Activated CD4-positive, alpha-beta T cell treated with anti-CD3 and anti-CD28 coated beads, Interleukin-2, Interleukin-4, amounts not matched to agents 100 ng/mL and 50 ng/mL, durations not matched to agents 16 hours and 8 hours (primary cell): ENCODE measurements around the gene SCML1.
"Not testable (repeated sequence)": the region's sequence is repeated elsewhere in the genome, so short reads cannot be mapped to it uniquely, and the experiment has no call there.

Source experiments
- DNase-seq: peaks from one replicate; pipeline ENCODE4 v3.0.0-alpha.2; 2020; ENCODE audit warnings: low spot score

Gene SCML1

DNA sequence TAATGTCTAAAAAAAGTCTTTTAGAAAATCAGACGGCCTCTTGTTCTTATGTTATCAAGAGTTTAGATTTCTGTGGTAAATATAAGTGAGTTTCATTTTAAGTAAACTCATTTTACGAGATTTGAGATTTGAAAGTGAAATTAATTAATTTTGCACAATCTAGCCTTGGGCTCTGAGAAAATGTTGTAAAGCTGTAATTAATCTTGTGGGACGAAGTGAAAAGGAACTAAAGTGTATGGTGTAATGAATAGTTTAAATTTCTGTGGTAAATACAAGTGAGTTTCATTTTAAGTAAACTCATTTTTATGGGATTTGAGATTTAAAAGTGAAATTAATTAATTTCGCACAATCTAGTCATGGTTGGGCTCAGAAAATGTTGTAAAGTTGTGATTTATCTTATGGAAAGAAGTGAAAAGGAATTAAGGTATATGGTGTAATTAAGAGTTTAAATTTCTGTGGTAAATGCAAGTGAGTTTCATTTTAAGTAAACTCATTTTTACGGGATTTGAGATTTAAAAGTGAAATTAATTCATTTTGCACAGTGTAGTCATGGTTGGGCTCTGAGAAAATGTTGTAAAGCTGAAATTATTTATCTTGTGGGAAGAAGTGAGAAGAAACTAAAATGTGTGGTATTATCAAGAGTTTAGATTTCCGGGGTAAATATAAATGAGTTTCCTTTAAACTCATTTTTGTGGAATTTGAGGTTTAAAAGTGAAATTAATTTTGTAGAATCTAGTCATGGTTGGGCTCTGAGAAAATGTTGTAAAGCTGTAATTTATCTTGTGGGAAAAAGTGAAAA, 1.6 kb downstream of the SCML1 start:
- no peak for DNase-seq

DNA sequence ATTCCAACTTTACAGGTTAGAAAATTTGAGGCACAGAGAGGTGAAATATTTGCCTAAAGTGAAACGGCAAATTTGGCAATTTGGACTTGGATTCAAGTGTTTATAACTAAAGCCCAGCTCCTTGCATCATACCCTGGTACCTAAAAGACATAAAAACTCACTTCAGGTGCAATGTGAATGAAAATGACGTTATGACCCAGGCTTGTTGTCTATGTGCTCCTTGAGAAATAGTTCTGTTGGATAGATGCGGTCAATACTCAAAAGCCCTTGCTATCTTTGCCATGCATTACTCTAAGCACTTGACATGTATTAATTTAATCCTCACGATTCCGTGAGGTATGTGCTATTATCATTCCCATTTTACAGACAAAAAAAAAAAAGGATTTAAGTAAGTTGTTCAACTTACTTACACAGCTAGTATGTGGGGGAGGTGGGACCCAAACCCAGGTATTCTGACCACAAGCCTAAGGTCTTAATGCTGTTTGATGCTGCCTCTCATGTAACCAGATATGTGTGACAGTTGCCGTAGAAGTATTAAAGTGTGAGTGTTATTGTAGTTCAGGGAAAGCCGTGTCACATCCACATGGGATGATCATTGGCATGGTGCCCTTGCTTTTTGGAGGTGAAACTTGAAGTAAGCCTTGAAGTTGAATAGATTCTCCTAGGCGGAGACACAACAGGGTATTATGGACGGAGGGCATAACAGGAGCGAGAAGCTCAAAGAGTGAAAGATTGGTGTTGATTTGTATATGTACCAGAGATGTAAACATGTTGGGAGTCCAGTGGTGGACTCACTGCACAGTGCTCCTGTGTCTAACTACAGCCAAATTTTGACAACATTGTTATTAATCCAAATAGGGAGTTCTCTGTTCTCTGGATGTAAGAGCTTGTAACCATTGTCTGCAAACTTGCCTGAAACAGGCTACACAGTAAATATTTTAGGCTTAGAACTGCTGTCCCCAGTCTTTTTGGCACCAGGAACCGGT, 3.1 kb downstream of the SCML1 start:
- DNase-seq: no peak

DNA sequence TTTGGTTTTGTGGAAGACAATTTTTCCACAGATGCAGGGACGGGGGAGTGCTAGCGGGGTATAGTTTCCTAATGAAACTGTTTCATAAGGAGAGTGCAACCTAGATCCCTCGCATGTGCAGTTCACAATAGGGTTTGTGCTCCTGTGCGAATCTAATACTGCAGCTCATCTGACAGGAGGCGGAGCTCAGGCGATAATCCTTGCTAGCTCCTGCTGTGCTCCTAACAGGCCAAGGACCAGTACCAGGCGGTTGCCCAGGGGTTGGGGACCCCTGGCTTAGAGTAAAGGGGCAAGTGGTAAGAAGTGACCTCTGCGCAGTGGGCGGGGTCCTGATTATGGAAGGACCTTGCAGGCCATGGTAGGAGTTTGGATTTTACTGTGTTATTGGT, 3.8 kb downstream of the SCML1 start:
- DNase-seq: no peak

DNA sequence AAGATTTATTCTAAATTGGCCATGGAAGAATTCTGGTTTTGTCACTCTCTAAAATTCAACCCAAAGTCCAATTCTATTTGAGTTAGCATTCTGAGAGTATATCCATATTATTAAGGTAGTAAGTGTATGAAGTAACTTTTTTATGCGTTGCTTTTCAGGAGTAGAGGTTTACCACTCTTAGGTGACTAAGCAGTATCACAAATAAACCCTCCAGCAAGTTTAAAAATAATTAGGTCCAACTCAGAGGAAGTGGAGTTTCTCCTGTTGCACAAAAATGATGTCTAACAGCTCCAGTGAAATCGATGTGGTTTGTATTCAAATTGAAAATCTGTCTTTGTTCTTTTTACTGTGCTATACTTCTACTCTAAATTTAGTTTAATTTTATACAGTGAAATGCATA, 6.6 kb downstream of the SCML1 start:
- DNase-seq: no peak

DNA sequence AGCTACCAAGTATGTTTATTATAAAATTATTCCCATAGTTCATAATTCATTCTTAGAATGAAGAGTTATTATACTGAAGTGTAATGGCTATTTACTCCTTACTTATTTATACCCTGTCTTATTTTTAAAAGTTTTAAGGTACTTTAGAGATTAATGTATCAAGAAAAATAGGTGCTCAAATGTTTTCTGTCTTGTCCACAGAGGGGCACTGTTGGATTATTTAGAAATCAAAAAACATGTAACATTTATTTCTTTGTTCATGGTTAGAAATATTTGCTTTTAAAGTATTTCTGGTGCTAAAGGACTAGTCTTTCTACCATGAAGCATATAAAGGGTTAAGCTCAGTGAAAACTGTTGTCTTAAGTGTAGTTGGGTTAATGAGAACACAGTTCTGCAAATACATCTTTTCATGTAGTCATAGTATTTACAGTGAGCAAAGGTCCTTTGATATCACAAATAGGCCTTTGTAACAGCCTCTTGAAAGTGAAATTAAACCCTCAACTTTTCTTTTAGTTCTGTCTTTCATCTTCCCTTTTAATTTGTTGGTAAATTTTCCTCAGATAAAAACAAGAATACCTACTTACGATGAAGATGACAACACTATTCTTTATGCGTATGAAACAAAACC, 7.7 kb downstream of the SCML1 start:
- no peak for DNase-seq

DNA sequence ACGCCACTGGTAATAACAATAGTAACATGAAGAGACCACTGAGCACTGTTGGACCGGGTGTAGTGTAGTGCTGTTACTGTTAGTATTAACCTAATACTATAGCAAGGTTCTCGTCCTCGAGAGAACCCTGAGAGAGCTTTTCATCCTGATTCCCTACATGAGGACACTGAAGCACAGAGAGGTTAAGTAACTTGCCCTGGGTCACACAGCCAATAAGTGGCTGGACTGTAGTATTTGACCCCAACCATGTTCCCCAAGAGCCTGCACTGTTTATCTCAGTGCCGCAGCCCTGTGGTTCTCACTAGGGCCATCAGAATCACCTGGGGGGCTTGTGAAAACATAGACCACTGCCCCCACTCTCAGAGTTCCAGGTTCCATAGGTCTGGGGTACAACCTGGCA, 10.4 kb downstream of the SCML1 start:
- DNase-seq: no peak

DNA sequence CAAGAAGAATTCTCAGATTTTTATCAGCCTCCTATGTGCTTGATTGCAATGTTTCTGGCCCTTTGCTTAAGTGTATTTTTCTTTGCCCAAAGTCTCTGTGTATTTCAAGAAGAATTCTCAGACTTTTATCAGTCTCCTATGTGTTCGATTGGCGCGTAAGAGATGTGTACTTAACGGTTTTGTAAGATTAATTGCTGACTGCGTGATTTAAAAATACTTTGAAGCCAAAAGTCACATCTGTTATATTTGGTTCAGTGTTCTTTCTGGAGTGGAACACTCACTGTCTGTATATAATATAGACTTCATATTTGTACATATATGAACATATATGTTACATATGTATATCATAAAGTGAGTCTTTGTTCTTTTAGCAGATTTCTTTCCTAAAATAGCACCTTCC, 11.4 kb downstream of the SCML1 start:
- DNase-seq: no peak

DNA sequence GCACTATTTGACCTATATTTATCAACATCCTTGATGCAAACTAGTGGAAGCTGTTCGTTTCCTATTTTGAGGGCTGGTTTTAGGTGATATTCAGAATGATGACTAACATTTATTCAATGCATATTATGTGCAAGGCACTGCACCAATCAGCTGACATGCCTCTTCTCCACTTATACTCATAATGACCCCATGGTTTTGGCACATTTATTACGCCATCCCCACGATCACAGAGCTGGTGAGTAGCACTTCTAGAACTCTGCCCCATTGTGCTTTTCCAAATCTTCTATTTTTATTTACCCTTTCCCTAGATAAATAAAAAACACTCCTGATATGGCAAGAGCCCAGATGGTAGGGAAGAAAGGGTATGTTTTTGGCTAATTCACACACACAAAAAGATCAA, 13.1 kb downstream of the SCML1 start:
- DNase-seq: no peak

DNA sequence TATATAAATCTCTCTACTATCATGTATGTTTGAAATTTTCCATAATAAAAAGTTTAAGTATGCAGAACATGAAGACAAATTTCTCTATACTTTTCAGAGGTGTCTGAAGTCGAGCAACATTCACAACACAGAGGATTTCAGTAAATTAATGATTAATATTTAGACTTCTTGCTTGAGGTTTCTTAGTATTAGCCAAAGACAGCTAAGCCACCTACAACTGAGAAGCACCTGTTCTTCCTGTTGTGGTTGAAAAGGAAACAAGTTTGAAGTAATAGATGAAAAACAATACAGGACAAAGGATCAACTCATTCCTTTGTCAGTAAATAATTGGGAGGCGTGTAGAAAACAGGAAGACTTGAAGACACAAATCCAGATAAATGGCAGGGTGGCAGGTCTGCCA, 21.1 kb downstream of the SCML1 start:
- no peak for DNase-seq

DNA sequence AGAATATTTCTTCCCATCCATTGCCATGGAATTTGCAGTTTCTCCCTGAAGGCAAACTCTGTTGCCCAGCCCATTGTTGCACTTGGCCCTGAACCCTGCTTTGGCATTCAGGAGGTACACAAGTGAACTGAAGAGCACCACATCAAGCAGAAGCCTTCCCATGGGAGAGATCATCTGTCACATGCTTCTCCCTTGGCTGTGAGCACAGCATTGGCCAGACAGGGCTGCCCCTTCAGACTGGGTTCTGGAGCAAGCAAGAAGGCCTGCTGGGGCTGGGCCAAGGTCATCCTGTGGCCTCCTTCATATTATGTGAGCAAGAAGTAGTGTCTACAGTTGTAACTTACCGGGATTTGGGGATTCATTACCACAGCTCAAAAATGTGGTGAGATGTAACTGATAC, 22.7 kb downstream of the SCML1 start:
- no peak for DNase-seq

DNA sequence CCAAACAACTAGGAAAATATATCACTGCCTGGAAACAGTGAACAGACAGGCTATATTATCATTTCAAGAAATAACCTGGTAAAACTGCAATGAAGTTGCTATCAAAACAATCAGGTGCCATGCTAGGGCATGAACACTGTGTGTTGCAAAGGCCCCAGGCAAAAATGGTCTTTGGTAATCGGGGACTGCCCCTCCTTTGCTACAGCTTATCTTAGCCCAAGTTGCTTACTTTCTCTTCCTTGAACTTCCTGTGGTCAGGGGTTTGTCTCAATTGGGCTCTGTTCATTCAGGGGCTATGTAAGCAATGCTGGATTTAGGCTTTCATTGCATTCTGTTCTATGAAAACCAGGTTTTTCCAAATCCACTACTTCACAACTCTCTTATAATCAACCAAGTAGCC, 30.4 kb downstream of the SCML1 start:
- no peak for DNase-seq

DNA sequence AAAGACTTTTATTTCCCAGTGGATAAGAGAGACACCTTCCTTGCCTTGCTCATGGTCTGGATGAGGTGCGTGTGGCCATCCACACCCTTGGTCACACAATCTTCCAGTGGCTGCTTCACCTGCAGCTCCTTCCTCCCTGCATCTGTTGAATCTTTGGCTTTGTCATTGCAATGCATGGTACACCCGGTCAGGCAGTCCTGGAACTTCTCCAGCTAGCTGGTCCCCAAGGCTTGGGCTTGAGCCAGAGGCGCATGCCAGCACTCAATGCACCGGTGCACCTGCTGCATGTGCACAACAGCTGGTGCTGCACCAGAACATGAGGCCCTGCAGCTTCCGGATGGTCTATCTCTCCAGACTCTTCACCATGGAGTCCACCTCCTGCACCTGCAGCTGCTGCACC, 31.7 kb downstream of the SCML1 start:
- no peak for DNase-seq

DNA sequence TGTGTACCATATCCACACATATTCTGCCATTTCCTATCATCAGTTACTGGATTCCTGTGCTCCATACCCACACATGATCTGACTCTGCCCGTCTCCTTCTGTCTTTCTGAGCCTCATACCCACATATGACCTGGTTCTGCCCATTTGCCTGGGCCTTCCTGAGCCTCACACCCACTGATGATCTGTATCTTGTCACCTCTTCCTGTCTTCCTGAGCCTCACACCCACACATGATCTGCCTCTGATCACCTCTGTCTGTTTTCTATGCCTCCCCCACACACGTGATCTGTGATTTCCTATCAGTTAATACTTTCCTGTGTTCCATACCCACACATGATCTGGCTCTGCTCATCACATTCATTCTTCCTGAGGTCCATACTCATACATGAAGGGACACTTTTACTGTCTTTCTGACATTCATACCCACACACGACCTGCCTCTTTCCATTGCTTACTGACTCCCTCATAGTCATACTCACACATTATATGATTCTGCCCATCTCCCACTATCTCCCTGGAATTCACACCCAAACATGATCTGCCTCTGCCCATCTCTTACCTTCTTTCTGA, 32.5 kb downstream of the SCML1 start:
- no peak for DNase-seq

DNA sequence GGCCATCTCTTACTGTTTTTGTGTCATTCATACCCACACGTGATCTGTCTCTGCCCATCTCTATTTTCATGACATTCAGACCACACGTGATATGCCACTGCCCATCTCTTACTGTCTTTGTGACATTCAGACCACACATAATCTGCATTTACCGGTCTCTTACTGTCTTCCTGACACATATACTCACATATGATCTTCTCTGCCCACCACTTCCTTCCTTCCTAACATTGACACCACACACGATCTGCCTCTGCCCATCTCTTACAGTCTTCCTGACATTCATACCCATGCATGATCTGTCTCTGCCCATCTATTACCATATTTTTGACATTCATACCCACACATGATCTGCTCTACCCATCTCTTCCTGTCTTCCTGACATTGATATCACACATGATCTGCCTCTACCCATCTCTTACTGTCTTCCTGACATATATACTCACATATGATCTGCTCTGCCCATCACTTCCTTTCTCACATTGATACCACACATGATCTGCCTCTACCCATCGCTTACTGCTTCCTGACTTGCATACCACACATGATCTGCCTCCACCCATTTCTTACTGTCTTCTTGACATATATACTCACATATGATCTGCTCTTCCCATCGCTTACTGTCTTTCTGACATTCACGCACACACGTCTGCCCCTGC, 36.1 kb downstream of the SCML1 start:
- no peak for DNase-seq

DNA sequence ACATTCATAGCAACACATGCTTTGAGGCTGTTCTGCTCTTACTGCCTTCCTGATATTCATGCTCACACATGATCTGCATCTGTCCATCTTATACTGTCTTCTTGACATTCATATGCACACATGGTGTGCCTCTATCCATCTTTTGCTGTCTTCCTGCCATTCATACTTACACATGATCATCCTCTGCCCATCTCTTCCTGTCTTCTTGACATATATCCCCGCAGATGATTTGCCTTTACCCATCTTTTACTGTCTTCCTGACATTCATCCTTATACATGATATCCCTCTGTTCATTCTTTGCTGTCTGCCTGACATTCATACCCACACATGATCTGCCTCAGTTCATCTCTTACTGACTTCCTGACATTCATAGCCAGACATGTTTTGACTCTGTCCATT, 36.8 kb downstream of the SCML1 start:
- no peak for DNase-seq

DNA sequence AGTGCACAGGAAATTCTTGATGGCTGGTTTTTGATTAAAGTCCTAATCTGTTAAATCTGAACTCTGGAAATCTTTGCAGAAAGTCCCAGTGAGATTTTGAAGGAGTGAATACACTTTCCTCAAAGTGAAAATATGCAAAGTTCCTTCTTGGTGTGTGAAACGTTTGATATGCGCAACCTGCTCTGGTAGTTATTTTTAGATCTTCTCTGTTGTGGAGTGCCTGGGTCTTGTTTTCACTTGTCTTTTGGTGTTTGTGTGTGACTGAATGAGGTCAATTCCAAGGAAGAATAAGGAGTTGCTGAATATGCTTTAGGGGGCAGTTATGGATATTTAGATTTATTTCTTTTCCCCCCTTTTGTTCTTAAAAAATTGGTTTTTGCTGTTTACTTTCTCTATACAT, 41.7 kb downstream of the SCML1 start:
- no peak for DNase-seq

DNA sequence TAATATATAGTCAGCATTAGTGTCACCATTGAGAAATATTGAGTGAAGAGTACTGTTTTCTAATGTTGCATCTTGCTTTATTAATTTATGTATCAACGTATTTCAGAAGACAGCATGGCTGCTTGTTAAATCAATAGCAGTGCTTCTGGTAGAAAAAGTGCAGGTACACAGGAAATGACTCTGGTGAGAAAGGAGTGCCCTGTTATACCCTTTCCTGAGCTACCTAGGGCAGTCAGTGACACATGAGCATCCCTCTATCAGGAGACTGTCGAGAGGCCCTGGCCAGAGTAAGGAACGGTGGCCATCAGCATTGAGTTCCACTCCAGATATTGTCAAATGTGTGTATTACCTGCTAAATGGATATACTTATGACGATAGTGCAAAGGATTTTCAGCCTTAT, 42.1 kb downstream of the SCML1 start:
- no peak for DNase-seq

DNA sequence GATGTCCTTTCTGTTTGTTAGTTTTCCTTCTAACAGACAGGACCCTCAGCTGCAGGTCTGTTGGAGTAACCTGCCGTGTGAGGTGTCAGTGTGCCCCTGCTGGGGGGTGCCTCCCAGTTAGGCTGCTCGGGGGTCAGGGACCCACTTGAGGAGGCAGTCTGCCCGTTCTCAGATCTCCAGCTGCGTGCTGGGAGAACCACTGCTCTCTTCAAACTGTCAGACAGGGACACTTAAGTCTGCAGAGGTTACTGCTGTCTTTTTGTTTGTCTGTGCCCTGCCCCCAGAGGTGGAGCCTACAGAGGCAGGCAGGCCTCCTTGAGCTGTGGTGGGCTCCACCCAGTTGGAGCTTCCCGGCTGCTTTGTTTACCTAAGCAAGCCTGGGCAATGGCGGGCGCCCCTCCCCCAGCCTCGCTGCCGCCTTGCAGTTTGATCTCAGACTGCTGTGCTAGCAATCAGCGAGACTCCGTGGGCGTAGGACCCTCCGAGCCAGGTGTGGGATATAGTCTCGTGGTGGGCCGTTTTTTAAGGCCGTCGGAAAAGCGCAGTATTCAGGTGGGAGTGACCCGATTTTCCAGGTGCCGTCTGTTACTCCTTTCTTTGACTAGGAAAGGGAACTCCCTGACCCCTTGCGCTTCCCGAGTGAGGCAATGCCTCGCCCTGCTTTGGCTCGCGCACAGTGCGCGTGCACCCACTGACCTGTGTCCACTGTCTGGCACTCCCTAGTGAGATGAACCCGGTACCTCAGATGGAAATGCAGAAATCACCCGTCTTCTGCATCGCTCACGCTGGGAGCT, 49.5 kb downstream of the SCML1 start:
- not testable (repeated sequence) for DNase-seq

DNA sequence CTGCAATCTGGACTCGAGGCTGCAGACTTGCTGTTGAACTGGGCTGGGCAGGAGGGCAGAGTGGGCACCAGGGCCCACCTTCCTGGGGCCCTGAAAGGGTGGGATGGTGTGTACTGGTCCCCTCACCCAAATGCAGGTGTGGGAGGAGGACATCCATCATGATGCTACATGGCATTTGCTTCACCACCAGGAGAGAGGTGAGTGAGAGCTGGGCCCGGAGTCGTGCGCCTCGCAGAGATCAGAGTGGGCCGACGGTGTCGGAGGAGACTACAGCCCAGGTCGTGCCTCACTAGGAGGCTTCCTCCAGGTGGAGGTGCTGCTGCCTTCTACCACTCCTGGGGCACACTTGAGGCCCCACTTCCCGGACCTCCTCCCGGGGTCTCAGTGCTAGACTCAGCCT, 50.3 kb downstream of the SCML1 start:
- DNase-seq: no peak

DNA sequence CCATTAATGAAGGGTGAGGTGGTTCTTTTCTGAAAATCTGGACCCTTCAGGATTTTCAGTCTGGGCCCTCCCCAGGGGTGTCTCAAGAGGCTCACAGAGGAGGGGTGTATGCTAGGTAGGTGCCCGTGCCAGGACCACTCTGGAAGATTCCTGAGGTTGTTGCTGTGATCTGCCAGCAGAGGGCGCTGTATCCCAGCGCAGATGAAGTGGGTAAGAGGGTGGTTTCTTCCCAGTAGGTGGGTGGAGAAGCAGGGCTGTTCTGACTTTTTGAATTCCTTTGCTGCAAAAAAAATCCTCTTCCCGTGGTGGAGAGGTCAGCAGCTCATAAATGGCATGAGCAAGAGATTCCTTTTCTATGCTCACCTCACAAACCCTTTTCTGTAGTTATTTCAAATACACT, 51.1 kb downstream of the SCML1 start:
- peak; percentile 33 for DNase-seq

DNA sequence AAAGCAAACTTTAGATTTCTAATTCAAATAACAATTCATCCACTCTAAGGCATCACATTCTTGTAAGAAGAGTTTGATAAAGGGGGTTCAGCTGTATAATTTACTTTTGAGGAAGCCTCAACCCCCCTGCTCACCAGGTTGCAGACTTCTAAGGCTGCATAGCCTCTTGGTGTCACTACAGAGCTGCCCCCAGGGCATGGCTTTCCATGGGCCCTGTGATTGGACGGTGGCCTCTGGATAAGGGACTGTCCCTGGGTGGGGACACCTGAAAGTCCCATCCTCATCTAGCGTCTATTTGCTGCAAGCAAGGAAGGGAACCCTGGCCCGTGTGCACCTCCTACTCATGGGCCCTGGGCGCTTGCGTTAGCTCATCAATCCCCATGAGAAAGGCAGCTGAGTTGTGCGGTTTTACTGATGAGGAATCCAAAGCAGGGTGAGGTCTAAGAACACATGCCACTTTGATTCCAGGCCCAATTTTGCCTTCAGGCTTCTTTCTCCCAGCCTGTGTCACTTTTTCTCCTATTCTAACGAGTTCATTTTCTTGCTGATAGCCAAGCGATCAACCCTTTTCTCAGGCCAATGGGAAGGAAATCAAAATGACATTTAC, 51.8 kb downstream of the SCML1 start:
- DNase-seq: no peak
